Retinal pigment epithelial cell (primary cell): ENCODE data around the gene NDUFA6.
"Not testable (repeated sequence)": the region's sequence is repeated elsewhere in the genome, so short reads cannot be mapped to it uniquely, and the experiment has no call there.

ENCODE experiments used
- DNase-seq: peaks from one replicate; pipeline ENCODE4 v3.0.0-alpha.2; 2010; ENCODE audit warnings: low read depth
- H3K4me3 ChIP-seq: 2 replicates; pipeline ENCODE4 v1.5.1; 2011; ENCODE audit warnings: mild to moderate bottlenecking, low read length, control low read depth, moderate library complexity
- TF ChIP-seq, protein P1 (sequence below): conservative IDR thresholded peaks from 2 replicates; pipeline ENCODE4 v1.5.1; 2011; ENCODE audit warnings: low read depth, low read length, control low read depth, inconsistent platforms

Gene NDUFA6

GRCh38 chr22:42131562-42131961 lies 41.0 kb upstream of the NDUFA6 start:
- no peak for DNase-seq
- no peak overlapping the region for H3K4me3 ChIP-seq
- TF ChIP-seq, protein P1, sequence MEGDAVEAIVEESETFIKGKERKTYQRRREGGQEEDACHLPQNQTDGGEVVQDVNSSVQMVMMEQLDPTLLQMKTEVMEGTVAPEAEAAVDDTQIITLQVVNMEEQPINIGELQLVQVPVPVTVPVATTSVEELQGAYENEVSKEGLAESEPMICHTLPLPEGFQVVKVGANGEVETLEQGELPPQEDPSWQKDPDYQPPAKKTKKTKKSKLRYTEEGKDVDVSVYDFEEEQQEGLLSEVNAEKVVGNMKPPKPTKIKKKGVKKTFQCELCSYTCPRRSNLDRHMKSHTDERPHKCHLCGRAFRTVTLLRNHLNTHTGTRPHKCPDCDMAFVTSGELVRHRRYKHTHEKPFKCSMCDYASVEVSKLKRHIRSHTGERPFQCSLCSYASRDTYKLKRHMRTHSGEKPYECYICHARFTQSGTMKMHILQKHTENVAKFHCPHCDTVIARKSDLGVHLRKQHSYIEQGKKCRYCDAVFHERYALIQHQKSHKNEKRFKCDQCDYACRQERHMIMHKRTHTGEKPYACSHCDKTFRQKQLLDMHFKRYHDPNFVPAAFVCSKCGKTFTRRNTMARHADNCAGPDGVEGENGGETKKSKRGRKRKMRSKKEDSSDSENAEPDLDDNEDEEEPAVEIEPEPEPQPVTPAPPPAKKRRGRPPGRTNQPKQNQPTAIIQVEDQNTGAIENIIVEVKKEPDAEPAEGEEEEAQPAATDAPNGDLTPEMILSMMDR: no peak

DNA sequence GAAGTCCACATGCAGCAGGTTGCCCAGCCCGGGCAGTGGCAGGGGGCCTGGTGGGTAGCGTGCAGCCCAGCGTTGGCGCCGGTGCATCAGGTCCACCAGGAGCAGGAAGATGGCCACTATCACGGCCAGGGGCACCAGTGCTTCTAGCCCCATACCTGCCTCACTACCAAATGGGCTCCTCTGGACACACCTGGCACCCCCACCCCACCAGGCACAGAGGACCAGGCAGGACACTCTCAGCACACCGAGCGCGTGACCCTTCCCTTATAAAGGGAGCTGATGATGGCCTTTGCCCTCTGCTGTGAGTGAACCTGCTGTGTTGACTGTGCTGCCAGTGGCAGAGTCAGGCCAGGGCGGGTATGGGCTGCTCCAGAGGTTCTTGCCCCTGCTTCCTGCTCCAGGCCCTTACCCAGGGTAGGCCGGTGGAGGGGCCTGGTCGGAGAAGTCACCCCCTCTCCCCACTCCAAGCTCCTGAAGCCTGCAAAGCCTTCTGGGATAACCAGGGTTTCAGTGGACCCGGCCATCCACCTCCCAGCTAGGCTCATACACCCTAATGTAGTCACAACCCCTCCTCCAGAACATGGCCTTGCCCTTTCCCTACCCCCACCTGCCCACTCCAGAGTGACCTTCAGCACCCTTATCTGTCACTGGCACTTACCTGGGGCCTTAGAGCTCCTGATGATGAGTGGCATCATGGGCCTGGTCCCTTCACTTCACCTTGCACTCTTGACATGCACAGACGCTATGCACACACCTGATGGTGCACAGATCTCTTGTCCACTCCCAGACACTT lies 40.3 kb upstream of the NDUFA6 start, which contains the start of gene CYP2D6:
TSS of gene CYP2D6 (minus strand) at position 172 of the 793 bp plus-strand sequence. CDS start at position 153, 19 bp downstream.
- H3K4me3 ChIP-seq, DNase-seq: not testable (repeated sequence)

DNA sequence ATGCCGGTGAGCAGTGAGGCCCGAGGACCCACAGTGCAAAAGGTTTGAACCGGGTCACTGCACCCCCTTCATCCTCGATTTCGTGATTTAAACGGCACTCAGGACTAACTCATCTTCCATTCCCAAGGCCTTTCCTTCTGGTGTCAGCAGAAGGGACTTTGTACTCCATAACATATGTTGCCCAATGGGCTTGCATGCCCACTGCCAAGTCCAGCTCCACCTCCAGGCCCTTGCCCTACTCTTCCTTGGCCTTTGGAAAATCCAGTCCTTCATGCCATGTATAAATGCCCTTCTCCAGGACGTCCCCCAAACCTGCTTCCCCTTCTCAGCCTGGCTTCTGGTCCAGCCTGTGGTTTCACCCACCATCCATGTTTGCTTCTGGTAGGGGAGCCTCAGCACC lies 39.6 kb upstream of the NDUFA6 start:
- not testable (repeated sequence) for DNase-seq, H3K4me3 ChIP-seq

DNA sequence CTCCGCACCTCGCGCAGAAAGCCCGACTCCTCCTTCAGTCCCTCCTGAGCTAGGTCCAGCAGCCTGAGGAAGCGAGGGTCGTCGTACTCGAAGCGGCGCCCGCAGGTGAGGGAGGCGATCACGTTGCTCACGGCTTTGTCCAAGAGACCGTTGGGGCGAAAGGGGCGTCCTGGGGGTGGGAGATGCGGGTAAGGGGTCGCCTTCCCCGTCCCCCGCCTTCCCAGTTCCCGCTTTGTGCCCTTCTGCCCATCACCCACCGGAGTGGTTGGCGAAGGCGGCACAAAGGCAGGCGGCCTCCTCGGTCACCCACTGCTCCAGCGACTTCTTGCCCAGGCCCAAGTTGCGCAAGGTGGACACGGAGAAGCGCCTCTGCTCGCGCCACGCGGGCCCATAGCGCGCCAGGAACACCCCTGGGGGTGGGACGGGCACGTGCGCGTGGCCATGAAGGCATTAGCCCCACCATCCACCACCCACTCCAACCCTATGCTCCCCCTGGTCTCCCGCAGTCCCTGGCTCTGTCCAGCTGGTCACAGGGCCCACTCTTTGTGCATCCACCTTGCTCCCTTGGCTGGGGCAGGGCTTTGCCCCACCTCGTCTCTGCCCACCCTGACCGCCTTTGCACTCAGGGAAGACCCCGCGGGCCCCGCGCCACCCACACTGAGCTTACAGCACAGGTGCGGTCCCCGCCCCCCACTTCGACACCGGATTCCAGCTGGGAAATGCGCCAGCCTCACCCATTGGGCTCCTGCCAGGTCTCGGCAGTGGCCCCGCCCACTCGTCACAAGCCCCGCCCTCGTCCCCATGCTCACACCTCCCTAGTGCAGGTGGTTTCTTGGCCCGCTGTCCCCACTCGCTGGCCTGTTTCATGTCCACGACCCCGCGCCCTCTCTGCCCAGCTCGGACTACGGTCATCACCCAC lies 38.5 kb upstream of the NDUFA6 start:
- not testable (repeated sequence) for H3K4me3 ChIP-seq, DNase-seq

GRCh38 chr22:42128007-42128406 lies 37.4 kb upstream of the NDUFA6 start:
- H3K4me3 ChIP-seq, DNase-seq: not testable (repeated sequence)

DNA sequence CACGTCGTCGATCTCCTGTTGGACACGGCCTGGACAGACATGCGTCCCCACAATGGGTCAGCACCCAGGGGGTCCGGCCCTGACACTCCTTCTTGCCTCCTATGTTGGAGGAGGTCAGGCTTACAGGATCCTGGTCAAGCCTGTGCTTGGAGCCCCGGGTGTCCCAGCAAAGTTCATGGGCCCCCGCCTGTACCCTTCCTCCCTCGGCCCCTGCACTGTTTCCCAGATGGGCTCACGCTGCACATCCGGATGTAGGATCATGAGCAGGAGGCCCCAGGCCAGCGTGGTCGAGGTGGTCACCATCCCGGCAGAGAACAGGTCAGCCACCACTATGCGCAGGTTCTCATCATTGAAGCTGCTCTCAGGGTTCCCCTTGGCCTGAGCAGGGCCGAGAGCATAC lies 37.0 kb upstream of the NDUFA6 start:
- TF ChIP-seq, protein P1: no peak
- DNase-seq: no peak
- no peak overlapping the region for H3K4me3 ChIP-seq

DNA sequence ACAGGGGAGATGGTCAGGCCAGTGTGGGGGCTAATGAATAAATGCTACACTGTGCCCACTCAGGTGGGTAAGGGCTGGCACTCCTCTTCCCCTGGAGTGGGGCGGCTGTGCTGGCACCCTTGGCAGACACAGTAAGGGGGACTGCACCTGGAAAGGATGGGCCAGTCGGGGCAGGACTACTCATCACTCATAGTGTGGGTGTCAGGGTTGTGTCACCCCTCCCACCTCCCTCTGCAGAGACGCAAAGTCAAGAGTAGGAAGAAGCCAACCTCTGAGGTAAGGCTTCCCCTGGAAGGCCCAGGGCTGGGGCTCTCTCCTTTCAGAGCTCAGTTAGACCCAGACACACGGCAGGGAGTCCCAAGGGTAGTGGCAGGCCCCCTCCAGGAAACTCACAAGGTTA lies 33.0 kb upstream of the NDUFA6 start:
- DNase-seq, H3K4me3 ChIP-seq: not testable (repeated sequence)

DNA sequence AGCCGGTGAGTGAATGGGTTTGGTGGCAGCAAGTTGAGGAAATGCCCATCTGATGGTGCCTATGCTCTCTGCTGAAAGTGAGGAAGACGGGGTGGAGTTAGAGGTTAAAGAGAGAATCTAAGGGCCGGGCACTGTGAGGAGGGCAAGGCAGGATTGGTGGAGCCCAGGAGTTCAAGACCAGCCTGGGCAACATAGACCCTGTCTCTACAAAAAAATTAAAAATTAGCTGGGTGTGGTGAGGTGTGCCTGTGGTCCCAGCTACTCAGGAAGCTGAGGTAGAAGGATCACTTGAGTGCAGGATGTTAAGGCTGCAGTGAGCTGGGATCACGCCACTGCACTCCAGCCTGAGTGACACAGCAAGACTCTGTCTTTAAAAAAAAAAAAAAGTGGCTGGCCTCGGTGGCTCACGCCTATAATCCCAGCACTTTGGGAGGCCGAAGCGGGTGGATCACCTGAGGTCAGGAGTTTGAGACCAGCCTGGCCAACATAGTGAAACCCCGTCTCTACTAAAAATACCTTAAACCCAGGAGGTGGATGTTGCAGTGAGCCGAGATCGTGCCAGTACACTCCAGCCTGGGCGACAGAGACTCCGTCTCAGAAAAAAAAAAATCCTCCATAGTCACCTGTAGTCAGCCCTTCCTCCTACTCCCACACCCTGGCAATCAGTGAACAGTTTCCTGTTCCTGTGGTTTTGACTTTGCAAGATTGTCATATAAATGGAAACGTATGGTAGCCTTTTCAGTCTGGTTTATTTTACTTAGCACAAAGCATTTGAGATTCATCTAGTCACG lies 29.9 kb upstream of the NDUFA6 start:
- not testable (repeated sequence) for H3K4me3 ChIP-seq, DNase-seq

- TF ChIP-seq, protein P1: peak; percentile 13
- H3K4me3 ChIP-seq: no peak overlapping the region
- peak; percentile 19 for DNase-seq
Measured at GRCh38 chr22:42116848-42117424, 26.4 kb upstream of the NDUFA6 start.

DNA sequence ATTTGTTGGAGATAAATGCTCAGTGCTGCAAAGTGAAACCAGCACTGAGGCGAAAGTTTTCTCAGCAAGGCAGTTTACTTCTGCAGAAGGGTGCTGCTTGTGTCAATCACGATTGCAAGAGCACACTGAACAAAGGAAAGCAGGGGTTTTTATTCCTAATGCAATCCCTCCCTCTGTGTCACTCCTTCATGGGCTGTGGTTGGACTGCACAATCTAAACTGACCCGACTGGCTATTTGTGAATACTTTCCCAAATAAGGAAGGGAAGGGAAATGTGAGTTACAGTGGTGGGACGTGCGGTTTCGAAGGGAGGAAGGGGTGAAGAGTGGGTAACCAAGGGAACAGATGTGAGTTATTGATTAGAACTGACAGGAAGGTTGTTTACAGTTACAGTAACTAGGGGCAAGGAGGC lies 24.9 kb upstream of the NDUFA6 start:
- H3K4me3 ChIP-seq, DNase-seq: not testable (repeated sequence)
